Left cardiac atrium (tissue), 4 donors: ENCODE data around the gene TICRR. TPM values are rescaled to one million over a fixed set of nuclear protein-coding genes. Genes with fewer than 3 reads are reported as not detected.
A peak's percentile ranks its signal among the peaks of the same experiment; 100 is the strongest.

Experiments used
- ATAC-seq, 2 donors: fragments of 200-7000 bp; cut with Tn5 transposase; one replicate each; pipeline ENCODE4 v1.9.1; 2020; ENCODE audit warnings: mild to moderate bottlenecking in 2 of 2, moderate library complexity in 2 of 2
- DNase-seq: peaks from one replicate; pipeline ENCODE4 v3.0.0-alpha.2; 2020
- intact Hi-C, 2 donors: fragments of 100-400 bp; cut with DNase I; formaldehyde crosslinking; loops; one replicate each; pipeline versions ENCODE4 v1.14.1 to v1.15.1; 2022 to 2023
- total RNA-seq, 2 donors: library from RNA; stranded (reverse); fragmentation: NEBNext Ultra II Directional; extraction: Animal tissue kit (Norgen Biotek cat#: 25700); gene quantifications; one replicate each; pipeline ENCODE4 v1.2.1, GENCODE V29; 2021
- donor health status: DM: no; HTN: yes; CAD: no.
- donor health status: DM: no; HTN: yes; CAD: no; lungs with severe emphysema.
- donor health status: DM: yes; HTN: yes; CAD: no.
- donor health status: Dilated cardiomyopathy.

Gene TICRR
- total RNA-seq, 2 donors from 2014 or later, result 0.03 to 0.44 TPM

DNA sequence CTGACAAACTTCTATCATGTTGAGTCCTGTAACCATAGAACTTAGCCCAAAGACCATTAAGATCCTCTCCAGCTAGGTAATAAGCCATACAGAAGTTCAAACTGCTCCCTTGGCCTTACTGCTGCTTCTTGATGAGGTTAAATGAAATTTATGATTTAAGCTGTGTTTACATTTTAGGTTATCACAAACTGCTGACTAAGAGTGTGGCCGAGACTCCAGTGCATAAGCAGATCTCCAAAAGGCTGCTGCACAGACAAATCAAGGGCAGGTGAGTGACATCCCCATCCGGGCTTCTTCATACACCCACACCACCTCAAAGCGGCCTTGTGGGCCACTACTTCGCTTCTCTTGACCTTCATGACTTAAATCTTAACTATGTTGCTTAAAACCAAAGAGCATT is 41.0 kb downstream of the TICRR start:
- intact Hi-C loops, result no loop called here
- ATAC-seq, result no peak
- DNase-seq, result no peak

GRCh38 chr15:89621547-89621946 is 46.3 kb downstream of the TICRR start:
- intact Hi-C loops, result no loop called here
- DNase-seq (no peak), ATAC-seq (no peak)

GRCh38 chr15:89623165-89623564 is 47.9 kb downstream of the TICRR start:
- ATAC-seq (no peak), DNase-seq (no peak)
- intact Hi-C loops, result no loop called here

GRCh38 chr15:89625716-89626115 is 50.4 kb downstream of the TICRR start:
- ATAC-seq, result no peak
- intact Hi-C loops, result no loop called here
- no peak for DNase-seq

- no peak for ATAC-seq
- no peak for DNase-seq
- intact Hi-C loops, result no loop called here
Observed at GRCh38 chr15:89627256-89627970, 52.1 kb downstream of the TICRR start.

- DNase-seq (no peak), ATAC-seq (no peak)
- intact Hi-C loops, result no loop called here
Observed at GRCh38 chr15:89628301-89628700, 53.0 kb downstream of the TICRR start.

DNA sequence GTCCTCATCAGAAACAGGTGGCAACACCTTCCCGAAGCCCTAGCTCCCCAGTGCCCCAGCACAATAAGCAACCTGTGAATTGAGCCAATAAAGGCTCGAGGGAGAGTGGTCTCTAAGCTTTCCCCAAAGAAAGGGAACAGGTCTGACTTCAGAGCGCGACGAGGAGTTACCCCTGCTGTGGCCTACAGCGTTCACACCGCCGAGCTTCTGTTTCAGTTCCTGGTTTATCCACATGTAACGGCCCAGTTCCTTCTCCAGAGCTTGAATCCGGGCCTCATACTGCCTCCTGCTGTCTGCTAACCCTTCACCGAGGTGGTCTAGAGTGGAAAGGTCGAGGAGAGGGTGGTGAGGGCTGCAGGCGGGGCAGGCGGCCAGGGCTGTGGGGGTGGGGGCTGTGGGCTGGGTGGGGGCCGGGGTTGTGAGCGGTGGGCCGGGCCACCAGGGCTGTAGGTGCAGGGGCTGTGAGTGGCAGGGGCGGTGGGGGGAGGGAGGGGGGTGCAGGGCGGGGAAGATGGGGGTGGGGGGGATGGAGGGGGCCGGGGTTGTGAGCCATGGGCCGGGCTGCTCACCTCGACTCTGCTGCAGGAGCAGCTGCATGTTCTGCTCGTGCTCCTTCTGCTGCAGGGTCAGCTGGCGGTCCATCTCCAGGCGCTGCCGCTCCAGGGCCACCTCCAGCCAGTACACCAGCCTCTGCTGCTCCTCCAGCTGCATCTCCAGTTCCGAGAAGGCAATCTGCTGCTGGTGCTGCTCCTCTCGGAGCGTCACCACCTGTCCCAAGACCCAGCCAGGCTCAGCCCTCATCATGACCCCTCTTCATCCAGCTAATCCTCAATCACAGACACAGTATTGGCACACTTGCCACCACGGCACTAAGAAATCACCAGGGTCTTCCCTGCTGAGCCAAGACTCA is 53.8 kb downstream of the TICRR start:
- DNase-seq (no peak), ATAC-seq (no peak)
- intact Hi-C loops, result no loop called here

DNA sequence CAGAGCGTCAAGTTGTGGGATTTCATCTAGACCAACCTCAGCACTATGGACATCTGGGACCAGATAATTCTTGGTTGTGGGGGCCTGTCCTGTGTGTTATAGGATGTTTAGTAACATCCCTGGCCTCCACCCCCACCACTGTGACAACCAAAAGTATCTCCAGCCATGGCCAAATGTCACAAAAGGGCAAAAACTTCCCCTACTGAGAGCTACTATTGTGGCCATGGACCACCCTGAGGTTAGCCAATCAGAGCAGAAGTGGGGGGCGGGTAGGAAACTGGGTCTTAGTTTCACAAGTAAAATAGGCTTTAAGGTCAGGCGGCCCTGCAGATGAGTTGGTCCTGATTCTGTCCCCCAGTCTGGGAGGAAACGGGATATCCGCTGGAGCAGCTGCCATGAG is 54.6 kb downstream of the TICRR start:
- intact Hi-C loops, result no loop called here
- ATAC-seq (no peak), DNase-seq (no peak)

- intact Hi-C loops, result no loop called here
- ATAC-seq (no peak), DNase-seq (no peak)
Observed at GRCh38 chr15:89630260-89630659, 55.0 kb downstream of the TICRR start.

DNA sequence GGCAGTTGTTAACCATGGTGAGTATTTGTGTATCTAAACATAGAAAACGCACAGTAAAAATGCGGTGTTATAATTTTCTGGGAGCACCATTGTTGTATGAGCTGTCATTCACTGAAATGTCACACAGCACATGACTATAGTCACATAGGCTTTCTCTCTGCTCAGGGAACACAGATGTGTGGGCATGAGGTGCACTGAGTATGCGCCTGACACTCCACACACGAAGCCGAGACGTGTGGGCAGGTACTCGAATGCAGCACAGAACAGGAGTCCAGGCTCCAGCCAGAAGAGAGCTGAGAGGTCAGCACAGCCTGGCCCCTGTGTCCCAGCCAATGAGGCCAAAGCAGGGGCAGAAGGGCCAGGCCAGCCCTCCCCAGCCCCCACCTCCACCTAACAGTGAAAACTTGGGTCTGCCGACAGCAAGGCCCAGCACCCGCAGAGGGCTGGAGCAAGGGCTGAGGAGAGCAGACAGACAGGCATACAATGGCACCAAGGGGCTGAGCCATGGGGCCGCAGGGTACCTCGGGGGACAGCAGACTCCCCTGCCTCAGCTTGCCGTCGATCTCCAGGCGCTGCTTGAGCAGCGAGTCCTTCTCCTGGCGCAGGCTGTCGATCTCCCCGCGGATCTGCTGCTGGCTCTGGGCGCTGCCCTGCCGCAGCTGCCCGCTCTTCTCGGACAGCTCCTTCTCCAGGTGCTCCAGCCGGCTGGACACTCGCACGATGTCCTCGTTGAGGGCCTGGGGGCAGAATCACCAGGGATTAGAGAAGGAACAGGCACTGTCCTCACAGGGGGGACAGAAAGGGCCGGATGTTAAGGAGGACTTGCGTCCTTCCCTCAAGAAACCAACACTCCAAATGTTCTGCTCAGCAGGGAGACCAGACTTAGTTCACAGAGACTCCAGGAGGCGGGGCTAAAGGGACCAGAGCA is 56.0 kb downstream of the TICRR start:
- ATAC-seq, result no peak
- intact Hi-C loops, result no loop called here
- no peak for DNase-seq

- ATAC-seq, result no peak
- no peak for DNase-seq
- intact Hi-C loops, result no loop called here
Observed at GRCh38 chr15:89631902-89632264, 56.6 kb downstream of the TICRR start.

GRCh38 chr15:89632563-89633430 is 57.5 kb downstream of the TICRR start:
- ATAC-seq (no peak), DNase-seq (no peak)
- intact Hi-C loops, result no loop called here

- intact Hi-C loops, result no loop called here
- ATAC-seq (no peak), DNase-seq (no peak)
Observed at GRCh38 chr15:89633585-89633984, 58.3 kb downstream of the TICRR start.

DNA sequence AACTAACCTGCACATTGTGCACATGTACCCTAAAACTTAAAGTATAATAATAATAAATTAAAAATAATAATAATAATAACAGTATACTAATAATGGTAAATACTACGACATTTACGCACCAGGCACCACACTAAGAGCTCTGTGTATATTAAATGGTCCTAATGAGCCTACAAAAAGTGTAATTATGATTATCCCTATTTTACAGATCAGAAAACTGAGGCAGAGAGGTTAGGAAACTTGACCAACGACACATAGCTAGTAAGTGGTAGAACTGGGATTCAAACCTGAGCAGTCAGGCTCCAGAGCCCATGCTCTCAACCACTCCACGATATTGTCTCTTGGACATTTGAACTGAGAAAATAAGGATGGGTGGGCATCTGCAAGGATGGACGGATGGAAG is 65.0 kb downstream of the TICRR start:
- DNase-seq, result no peak

DNA sequence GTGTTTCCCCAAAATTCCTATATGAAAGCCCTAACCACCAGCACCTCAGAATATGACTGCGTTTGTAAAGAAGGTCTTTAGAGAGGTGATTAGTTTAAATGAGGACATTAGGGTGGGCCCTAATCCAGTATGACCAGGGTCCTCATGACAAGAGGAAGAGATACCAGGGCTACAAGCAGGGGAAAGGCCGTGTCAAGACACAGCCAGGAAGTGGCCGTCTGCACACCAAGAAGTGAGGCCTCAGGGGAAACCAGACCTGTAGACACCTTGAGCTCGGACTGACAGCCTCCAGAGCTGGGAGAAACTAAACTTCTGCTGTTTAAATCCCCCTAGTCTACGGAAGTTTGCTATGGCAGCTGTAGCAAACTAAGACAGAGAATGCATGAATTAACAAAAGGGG is 65.8 kb downstream of the TICRR start:
- intact Hi-C loops, result loop anchor here (10.0 kb wide), 1 partner anchor 94 kb away; no protein-coding TSS in a partner anchor
- no peak for ATAC-seq
- no peak for DNase-seq

More for the DNA sequence above, 65.0 kb downstream of the TICRR start:
- intact Hi-C loops, result loop anchor here (10.0 kb wide), 1 partner anchor 95 kb away; no protein-coding TSS in a partner anchor
- no peak for ATAC-seq

DNA sequence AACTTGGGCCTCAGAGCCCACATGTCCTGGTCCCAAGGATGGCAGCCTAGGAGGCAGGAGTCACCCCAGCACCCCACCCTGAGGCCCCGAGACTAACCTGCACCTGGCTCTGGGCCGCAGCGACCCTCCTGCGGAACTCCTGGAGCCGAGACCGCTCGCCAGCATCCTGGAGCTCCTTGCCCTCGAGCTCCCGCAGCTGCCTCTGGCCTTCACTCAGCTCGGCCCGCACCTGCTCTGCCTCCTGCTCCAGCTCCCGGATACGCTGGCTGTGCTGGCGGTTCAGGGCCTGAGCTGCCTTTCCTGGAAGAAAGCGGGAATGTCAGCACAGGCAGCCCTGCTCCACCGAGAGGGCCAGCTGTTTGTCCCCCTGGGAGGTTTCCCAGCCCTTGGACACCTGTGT is 66.8 kb downstream of the TICRR start:
- DNase-seq, result no peak
- intact Hi-C loops, result loop anchor here (10.0 kb wide), 1 partner anchor 93 kb away; no protein-coding TSS in a partner anchor
- no peak for ATAC-seq

GRCh38 chr15:89645680-89646079 is 70.4 kb downstream of the TICRR start:
- ATAC-seq (no peak), DNase-seq (no peak)
- intact Hi-C loops, result loop anchor here (2.0 to 10.0 kb wide), 3 partner anchors 35 to 107 kb away; partner anchors contain the start of gene MESP1 (in 1 of the 2)

GRCh38 chr15:89646416-89647141 is 71.3 kb downstream of the TICRR start:
- intact Hi-C loops, result loop anchor here (2.0 to 10.0 kb wide), 3 partner anchors 34 to 106 kb away; partner anchors contain the start of gene MESP1 (in 1 of the 2)
- DNase-seq (no peak), ATAC-seq (peak in 1 of 2 donors; percentile 6)
